WTC11 (cell line): Measurements from ENCODE around the gene TPST2. TPM values are rescaled to one million over a fixed set of nuclear protein-coding genes. Genes with fewer than 3 reads are reported as not detected.
A peak's percentile ranks its signal among the peaks of the same experiment; 100 is the strongest.
"Not testable (repeated sequence)": the region's sequence is repeated elsewhere in the genome, so short reads cannot be mapped to it uniquely, and the experiment has no call there.

ENCODE experiments used
- ATAC-seq: fragments of 200-7000 bp; cut with Tn5 transposase; 2 replicates; pipeline ENCODE4 v1.10.0; 2021; ENCODE audit warnings: mild to moderate bottlenecking, moderate library complexity
- CTCF ChIA-PET: fragments of 300-600 bp; sonication (Branson Sonifier 250); formaldehyde crosslinking; loops from one replicate; lab custom pipeline; 2021; ENCODE audit warnings: antibody characterized with exemption; lab: Charles Lee
- POLR2A ChIA-PET: fragments of 350-600 bp; sonication (Branson Sonifier 250); formaldehyde crosslinking; loops from one replicate; lab custom pipeline; 2021; ENCODE audit warnings: antibody characterized with exemption; lab: Charles Lee
- DNase-seq: peaks from one replicate; pipeline ENCODE4 v3.0.0; 2021; ENCODE audit warnings: low spot score
- H3K27ac Mint-ChIP-seq: 2 replicates; pipeline ENCODE4 v1.8.0; 2021; ENCODE audit warnings: mixed read lengths
- H3K27me3 Mint-ChIP-seq: 2 replicates; pipeline ENCODE4 v1.8.0; 2021; ENCODE audit warnings: low read depth, mild to moderate bottlenecking, moderate library complexity, mixed read lengths
- H3K36me3 Mint-ChIP-seq: 2 replicates; pipeline ENCODE4 v1.8.0; 2021; ENCODE audit warnings: mixed read lengths
- H3K4me1 Mint-ChIP-seq: 2 replicates; pipeline ENCODE4 v1.8.0; 2022; ENCODE audit warnings: mixed read lengths
- H3K4me3 Mint-ChIP-seq: 2 replicates; pipeline ENCODE4 v1.8.0; 2021; ENCODE audit warnings: mild to moderate bottlenecking, moderate library complexity, mixed read lengths
- H3K9me3 Mint-ChIP-seq: 2 replicates; pipeline ENCODE4 v1.8.0; 2021; ENCODE audit warnings: mixed read lengths
- CREB1 ChIP-seq: sonication (generic); formaldehyde crosslinking; IDR thresholded peaks from 2 replicates; pipeline ENCODE4 v1.8.0; 2023; ENCODE audit warnings: mild to moderate bottlenecking, missing genetic modification reagents
- GABPB1 ChIP-seq: sonication (generic); formaldehyde crosslinking; IDR thresholded peaks from 2 replicates; pipeline ENCODE4 v1.8.1; 2023; ENCODE audit warnings: mild to moderate bottlenecking, missing genetic modification reagents
- IRF2 ChIP-seq: sonication (generic); formaldehyde crosslinking; IDR thresholded peaks from 2 replicates; pipeline ENCODE4 v1.8.0; 2022; ENCODE audit warnings: low read depth, missing genetic modification reagents, borderline replicate concordance
- KAT7 ChIP-seq: sonication (generic); formaldehyde crosslinking; IDR thresholded peaks from 2 replicates; pipeline ENCODE4 v1.8.1; 2023; ENCODE audit warnings: missing genetic modification reagents, mild to moderate bottlenecking, borderline replicate concordance
- NFATC4 ChIP-seq: fragments of 250-450 bp; sonication (Bioruptor Pico); IDR thresholded peaks from 2 replicates; pipeline ENCODE4 v1.9.0; 2021; ENCODE audit warnings: mild to moderate bottlenecking
- OVOL2 ChIP-seq: fragments of 250-450 bp; sonication (Bioruptor Pico); IDR thresholded peaks from 2 replicates; pipeline ENCODE4 v1.9.0; 2021; ENCODE audit warnings: mild to moderate bottlenecking, borderline replicate concordance
- RELA ChIP-seq: sonication (generic); formaldehyde crosslinking; IDR thresholded peaks from 2 replicates; pipeline ENCODE4 v1.8.1; 2022; ENCODE audit warnings: missing genetic modification reagents, mild to moderate bottlenecking, borderline replicate concordance
- SOX15 ChIP-seq: fragments of 250-450 bp; sonication (Bioruptor Pico); IDR thresholded peaks from 2 replicates; pipeline ENCODE4 v1.9.0; 2021; ENCODE audit warnings: mild to moderate bottlenecking
- SP1 ChIP-seq: sonication (generic); formaldehyde crosslinking; conservative IDR thresholded peaks from 2 replicates; pipeline ENCODE4 v1.8.1; 2022; ENCODE audit warnings: missing genetic modification reagents
- TEAD4 ChIP-seq: sonication (generic); formaldehyde crosslinking; IDR thresholded peaks from 2 replicates; pipeline ENCODE4 v1.8.0; 2022; ENCODE audit warnings: mild to moderate bottlenecking, missing genetic modification reagents
- ZNF317 ChIP-seq: sonication (generic); formaldehyde crosslinking; IDR thresholded peaks from 2 replicates; pipeline ENCODE4 v1.8.1; 2023; ENCODE audit warnings: low read depth, mild to moderate bottlenecking, moderate library complexity, missing genetic modification reagents, borderline replicate concordance
- total RNA-seq: library from RNA; stranded (reverse); gene quantifications from 3 replicates; pipeline ENCODE4 v1.2.3, GENCODE V29; 2021
- TF ChIP-seq, protein P1 (sequence below): fragments of 250-450 bp; sonication (Bioruptor Pico); IDR thresholded peaks from 2 replicates; pipeline ENCODE4 v1.9.0; 2021; ENCODE audit warnings: moderate library complexity, mild to moderate bottlenecking, inconsistent platforms, borderline replicate concordance
- TF ChIP-seq, protein P2 (sequence below): sonication (generic); formaldehyde crosslinking; IDR thresholded peaks from 2 replicates; pipeline ENCODE4 v1.8.1; 2022; ENCODE audit warnings: mild to moderate bottlenecking, missing genetic modification reagents, moderate library complexity, borderline replicate concordance
- TF ChIP-seq, protein P3 (sequence below): sonication (generic); formaldehyde crosslinking; conservative IDR thresholded peaks from 2 replicates; pipeline ENCODE4 v1.8.1; 2023; ENCODE audit warnings: mild to moderate bottlenecking, low read depth, missing genetic modification reagents, moderate library complexity
- TF ChIP-seq, protein P4 (sequence below): fragments of 200-600 bp; IDR thresholded peaks from 2 replicates; pipeline ENCODE4 v1.8.0; 2022; ENCODE audit warnings: antibody characterized with exemption

The TPST2 gene
- total RNA-seq, 1 experiment from 2014 or later: 84.2 TPM

DNA sequence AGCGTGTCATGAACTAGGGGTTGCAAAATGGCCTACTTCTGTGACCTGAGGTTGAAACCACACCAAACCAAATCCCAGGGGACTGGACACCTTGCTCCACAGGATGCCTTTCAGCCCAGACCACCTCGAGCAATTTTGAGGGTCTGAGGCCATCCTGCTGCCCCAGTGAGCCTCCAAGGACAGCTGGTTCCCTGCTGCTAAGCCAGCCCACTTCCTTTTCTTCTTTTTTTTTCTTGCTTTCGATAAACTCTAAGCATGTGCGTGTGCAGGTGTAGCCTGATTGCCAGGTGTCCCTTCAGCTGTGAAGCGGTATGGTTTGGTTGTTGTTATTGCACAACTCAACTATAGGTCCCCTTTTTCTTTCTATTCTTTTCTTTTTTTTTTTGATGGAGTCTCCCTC lies 25.2 kb upstream of the TPST2 start (continued):
- TF ChIP-seq, protein P1, sequence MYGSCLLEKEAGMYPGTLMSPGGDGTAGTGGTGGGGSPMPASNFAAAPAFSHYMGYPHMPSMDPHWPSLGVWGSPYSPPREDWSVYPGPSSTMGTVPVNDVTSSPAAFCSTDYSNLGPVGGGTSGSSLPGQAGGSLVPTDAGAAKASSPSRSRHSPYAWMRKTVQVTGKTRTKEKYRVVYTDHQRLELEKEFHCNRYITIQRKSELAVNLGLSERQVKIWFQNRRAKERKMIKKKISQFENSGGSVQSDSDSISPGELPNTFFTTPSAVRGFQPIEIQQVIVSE (CRISPR knock-in tag): no peak
- TF ChIP-seq, protein P2, sequence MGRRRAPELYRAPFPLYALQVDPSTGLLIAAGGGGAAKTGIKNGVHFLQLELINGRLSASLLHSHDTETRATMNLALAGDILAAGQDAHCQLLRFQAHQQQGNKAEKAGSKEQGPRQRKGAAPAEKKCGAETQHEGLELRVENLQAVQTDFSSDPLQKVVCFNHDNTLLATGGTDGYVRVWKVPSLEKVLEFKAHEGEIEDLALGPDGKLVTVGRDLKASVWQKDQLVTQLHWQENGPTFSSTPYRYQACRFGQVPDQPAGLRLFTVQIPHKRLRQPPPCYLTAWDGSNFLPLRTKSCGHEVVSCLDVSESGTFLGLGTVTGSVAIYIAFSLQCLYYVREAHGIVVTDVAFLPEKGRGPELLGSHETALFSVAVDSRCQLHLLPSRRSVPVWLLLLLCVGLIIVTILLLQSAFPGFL (CRISPR knock-in tag): no peak
- no peak for TF ChIP-seq NFATC4
- TF ChIP-seq RELA (CRISPR knock-in tag): no peak
- no peak for TF ChIP-seq IRF2 (CRISPR knock-in tag)
- TF ChIP-seq ZNF317 (CRISPR knock-in tag): no peak
- TF ChIP-seq, protein P3, sequence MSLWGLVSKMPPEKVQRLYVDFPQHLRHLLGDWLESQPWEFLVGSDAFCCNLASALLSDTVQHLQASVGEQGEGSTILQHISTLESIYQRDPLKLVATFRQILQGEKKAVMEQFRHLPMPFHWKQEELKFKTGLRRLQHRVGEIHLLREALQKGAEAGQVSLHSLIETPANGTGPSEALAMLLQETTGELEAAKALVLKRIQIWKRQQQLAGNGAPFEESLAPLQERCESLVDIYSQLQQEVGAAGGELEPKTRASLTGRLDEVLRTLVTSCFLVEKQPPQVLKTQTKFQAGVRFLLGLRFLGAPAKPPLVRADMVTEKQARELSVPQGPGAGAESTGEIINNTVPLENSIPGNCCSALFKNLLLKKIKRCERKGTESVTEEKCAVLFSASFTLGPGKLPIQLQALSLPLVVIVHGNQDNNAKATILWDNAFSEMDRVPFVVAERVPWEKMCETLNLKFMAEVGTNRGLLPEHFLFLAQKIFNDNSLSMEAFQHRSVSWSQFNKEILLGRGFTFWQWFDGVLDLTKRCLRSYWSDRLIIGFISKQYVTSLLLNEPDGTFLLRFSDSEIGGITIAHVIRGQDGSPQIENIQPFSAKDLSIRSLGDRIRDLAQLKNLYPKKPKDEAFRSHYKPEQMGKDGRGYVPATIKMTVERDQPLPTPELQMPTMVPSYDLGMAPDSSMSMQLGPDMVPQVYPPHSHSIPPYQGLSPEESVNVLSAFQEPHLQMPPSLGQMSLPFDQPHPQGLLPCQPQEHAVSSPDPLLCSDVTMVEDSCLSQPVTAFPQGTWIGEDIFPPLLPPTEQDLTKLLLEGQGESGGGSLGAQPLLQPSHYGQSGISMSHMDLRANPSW (CRISPR knock-in tag): no peak
- TF ChIP-seq OVOL2 (CRISPR knock-in tag): no peak
- no peak for TF ChIP-seq GABPB1 (CRISPR knock-in tag)
- TF ChIP-seq TEAD4 (CRISPR knock-in tag): no peak

DNA sequence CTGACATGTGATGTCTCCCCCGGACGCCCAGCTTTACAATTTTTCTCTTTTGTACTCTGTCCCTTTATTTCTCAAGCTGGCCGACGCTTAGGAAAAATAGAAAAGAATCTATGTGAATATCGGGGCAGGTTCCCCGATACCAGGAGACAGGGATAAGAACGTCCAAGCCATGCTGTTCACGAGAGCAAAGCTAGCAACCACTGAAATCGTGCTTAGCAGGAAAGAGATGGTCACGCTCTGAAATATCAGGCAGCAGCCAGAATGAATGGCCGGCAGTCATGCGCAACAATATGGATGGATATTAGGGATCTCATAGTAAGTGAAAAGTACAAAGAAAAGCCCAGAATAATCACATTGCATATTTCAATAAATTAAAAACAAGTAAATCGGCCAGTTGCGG lies 24.4 kb upstream of the TPST2 start:
- Mint-ChIP-seq H3K4me3 (peak overlapping the region; percentile 57), H3K9me3 (no peaks in the 10 kb centered on the region), H3K4me1 (peaks cover 75% of the 10 kb centered on the region), H3K27ac (peak overlapping the region; percentile 16), H3K27me3 (peaks cover 71% of the 10 kb centered on the region), H3K36me3 (no peaks in the 10 kb centered on the region)
- DNase-seq (no peak), ATAC-seq (no peak)
- ChIA-PET CTCF (interaction anchor here (0.7 kb wide), 2 partner anchors 21 to 29 kb away, joined by 3 to 4 read pairs; no protein-coding TSS in a partner anchor), POLR2A (no interaction called here)
- TF ChIP-seq, protein P4, sequence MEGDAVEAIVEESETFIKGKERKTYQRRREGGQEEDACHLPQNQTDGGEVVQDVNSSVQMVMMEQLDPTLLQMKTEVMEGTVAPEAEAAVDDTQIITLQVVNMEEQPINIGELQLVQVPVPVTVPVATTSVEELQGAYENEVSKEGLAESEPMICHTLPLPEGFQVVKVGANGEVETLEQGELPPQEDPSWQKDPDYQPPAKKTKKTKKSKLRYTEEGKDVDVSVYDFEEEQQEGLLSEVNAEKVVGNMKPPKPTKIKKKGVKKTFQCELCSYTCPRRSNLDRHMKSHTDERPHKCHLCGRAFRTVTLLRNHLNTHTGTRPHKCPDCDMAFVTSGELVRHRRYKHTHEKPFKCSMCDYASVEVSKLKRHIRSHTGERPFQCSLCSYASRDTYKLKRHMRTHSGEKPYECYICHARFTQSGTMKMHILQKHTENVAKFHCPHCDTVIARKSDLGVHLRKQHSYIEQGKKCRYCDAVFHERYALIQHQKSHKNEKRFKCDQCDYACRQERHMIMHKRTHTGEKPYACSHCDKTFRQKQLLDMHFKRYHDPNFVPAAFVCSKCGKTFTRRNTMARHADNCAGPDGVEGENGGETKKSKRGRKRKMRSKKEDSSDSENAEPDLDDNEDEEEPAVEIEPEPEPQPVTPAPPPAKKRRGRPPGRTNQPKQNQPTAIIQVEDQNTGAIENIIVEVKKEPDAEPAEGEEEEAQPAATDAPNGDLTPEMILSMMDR: no peak
- no peak for TF ChIP-seq CREB1 (CRISPR knock-in tag)
- no peak for TF ChIP-seq SOX15 (CRISPR knock-in tag)

DNA sequence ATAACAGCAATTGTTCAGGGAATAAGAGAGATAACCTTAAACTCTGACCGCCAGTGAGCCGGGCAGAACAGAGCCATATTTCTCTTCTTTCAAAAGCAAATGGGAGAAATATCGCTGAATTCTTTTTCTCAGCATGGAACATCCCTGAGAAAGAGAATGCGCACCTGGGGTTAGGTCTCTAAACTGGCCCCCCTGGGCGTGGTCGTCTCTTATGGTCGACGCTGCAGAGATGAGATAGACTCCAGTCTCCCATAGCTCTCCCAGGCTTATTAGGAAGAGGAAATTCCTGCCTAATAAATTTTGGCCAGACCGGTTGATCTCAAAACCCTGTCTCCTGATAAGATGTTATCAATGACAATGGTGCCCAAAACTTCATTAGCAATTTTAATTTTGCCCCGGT lies 23.8 kb upstream of the TPST2 start:
- peak; percentile 43; the same call in 1 of the 2 replicates for TF ChIP-seq SP1 (CRISPR knock-in tag)
- ATAC-seq, H3K27ac Mint-ChIP-seq, POLR2A ChIA-PET, H3K36me3 Mint-ChIP-seq, H3K9me3 Mint-ChIP-seq: not testable (repeated sequence)
- peak; percentile 72 for DNase-seq
- CTCF ChIA-PET: interaction anchor here (0.7 kb wide), 2 partner anchors 20 to 30 kb away, joined by 3 to 4 read pairs; no protein-coding TSS in a partner anchor
- H3K4me1 Mint-ChIP-seq: peaks cover 76% of the 10 kb centered on the region
- peak overlapping the region; percentile 57 for H3K4me3 Mint-ChIP-seq
- H3K27me3 Mint-ChIP-seq: peaks cover 72% of the 10 kb centered on the region

DNA sequence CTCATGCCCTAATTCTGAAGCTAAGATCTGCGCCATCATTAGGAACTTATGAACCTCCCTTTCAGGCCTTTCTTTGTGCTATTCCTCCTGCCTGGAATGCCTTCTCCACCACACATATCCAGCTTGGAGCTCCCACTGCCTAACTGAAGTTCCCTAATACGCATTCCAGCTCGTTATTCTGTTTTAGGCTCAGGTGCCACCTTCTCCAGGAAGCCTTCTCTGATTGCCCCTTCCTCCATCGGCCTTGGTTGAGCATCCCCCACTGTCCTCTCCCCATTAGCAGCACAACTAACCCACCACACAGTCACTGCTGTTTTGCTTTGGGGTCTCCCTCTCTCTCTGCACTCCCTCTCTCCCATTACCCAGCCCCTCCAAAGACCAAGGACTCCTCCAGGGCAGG lies 22.7 kb upstream of the TPST2 start:
- no peak for ATAC-seq
- peaks cover 78% of the 10 kb centered on the region for H3K4me1 Mint-ChIP-seq
- POLR2A ChIA-PET: no interaction called here
- peaks cover 71% of the 10 kb centered on the region for H3K27me3 Mint-ChIP-seq
- CTCF ChIA-PET: no interaction called here
- no peaks in the 10 kb centered on the region for H3K9me3 Mint-ChIP-seq
- no peak overlapping the region for H3K27ac Mint-ChIP-seq
- no peak for TF ChIP-seq KAT7
- peak; percentile 1; the same call in 1 of the 2 replicates for TF ChIP-seq TEAD4 (CRISPR knock-in tag)
- DNase-seq: no peak
- H3K36me3 Mint-ChIP-seq: no peaks in the 10 kb centered on the region
- no peak overlapping the region for H3K4me3 Mint-ChIP-seq
